ENCODE data around the gene MCOLN2. TPM values are rescaled to one million over a fixed set of nuclear protein-coding genes. Genes with fewer than 3 reads are reported as not detected.

The MCOLN2 gene
- polyA plus RNA-seq, 1 of the 3 experiments (the other 2 are of a cell fraction): not detected

DNA sequence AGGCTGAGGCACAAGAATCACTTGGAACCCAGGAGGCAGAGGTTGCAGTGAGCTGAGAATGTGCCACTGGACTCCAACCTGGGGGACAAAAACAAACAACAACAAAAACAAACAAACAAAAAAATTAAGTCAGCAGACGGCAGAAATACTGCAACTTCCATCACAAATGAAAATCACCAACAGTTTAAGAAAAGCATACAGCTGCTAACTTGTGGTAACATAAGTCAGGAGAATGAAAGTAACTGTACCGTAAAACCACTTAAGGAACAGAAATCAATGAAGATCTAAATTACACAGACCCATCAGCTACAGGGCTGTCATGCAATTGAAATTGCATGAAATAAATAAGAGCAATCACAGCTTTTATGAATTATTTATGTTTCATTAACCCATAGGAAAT lies 25.0 kb downstream of the MCOLN2 start (continued):
- TF ChIP-seq GATA2 (CRISPR knock-in tag; IDR thresholded peaks at IDR 0.05): no peak

- Histone ChIP-seq H3K27ac (ENCODE audit: low read depth in 2 of 2, low read length in 1 of 2) (no peak overlapping the region), H3K27me3 (ENCODE audit: insufficient read depth) (0 out of 2 replicates have a peak, but pooled peaks cover 8% of the 10 kb centered on the region), H3F3A (replicated peaks; ENCODE audit: insufficient read depth) (no peaks in the 10 kb centered on the region), H3K79me2 (ENCODE audit: insufficient read depth) (no peaks in the 10 kb centered on the region), H3K9ac (no peak overlapping the region), H3K9me2 (no peaks in the 10 kb centered on the region), H3K4me3 (ENCODE audit: low read depth in 2 of 2, low read length in 1 of 2) (no peak overlapping the region), H2AFZ (ENCODE audit: low read depth) (no peak overlapping the region), H4K20me1 (ENCODE audit: insufficient read depth) (no peaks in the 10 kb centered on the region), H3K9me3 (no peaks in the 10 kb centered on the region), H3K4me1 (ENCODE audit: control insufficient read depth in 1 of 2, insufficient read depth in 2 of 2, low read depth in 1 of 2, low read length in 1 of 2) (no peaks in the 10 kb centered on the region), H3K36me3 (replicated peaks in 1 of 2; ENCODE audit: control insufficient read depth in 1 of 2, insufficient read depth in 2 of 2, low read length in 1 of 2) (no peaks in the 10 kb centered on the region), H3K4me2 (no peak overlapping the region)
- WGBS (ENCODE audit: low lambda C conversion rate): 49% methylated on average over 7 of the region's 7 CpGs
- DNase-seq: no peak
- CTCF ChIA-PET: no interaction called here
- POLR2A ChIA-PET: no interaction called here
- TF ChIP-seq FOSL2 (IDR thresholded peaks at IDR 0.05; ENCODE audit: borderline replicate concordance, low read depth): no peak
- no peak for TF ChIP-seq TAF1 (IDR thresholded peaks at IDR 0.05; ENCODE audit: borderline replicate concordance, low read depth, low read length)
- no peak for TF ChIP-seq MEF2A (IDR thresholded peaks at IDR 0.05; ENCODE audit: borderline replicate concordance, low read depth)
- TF ChIP-seq JUND (IDR thresholded peaks at IDR 0.05): no peak
- TF ChIP-seq, protein P1, sequence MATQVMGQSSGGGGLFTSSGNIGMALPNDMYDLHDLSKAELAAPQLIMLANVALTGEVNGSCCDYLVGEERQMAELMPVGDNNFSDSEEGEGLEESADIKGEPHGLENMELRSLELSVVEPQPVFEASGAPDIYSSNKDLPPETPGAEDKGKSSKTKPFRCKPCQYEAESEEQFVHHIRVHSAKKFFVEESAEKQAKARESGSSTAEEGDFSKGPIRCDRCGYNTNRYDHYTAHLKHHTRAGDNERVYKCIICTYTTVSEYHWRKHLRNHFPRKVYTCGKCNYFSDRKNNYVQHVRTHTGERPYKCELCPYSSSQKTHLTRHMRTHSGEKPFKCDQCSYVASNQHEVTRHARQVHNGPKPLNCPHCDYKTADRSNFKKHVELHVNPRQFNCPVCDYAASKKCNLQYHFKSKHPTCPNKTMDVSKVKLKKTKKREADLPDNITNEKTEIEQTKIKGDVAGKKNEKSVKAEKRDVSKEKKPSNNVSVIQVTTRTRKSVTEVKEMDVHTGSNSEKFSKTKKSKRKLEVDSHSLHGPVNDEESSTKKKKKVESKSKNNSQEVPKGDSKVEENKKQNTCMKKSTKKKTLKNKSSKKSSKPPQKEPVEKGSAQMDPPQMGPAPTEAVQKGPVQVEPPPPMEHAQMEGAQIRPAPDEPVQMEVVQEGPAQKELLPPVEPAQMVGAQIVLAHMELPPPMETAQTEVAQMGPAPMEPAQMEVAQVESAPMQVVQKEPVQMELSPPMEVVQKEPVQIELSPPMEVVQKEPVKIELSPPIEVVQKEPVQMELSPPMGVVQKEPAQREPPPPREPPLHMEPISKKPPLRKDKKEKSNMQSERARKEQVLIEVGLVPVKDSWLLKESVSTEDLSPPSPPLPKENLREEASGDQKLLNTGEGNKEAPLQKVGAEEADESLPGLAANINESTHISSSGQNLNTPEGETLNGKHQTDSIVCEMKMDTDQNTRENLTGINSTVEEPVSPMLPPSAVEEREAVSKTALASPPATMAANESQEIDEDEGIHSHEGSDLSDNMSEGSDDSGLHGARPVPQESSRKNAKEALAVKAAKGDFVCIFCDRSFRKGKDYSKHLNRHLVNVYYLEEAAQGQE (IDR thresholded peaks at IDR 0.05; ENCODE audit: low read depth, low read length): no peak
- TF ChIP-seq, protein P2, sequence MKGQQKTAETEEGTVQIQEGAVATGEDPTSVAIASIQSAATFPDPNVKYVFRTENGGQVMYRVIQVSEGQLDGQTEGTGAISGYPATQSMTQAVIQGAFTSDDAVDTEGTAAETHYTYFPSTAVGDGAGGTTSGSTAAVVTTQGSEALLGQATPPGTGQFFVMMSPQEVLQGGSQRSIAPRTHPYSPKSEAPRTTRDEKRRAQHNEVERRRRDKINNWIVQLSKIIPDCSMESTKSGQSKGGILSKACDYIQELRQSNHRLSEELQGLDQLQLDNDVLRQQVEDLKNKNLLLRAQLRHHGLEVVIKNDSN (IDR thresholded peaks at IDR 0.05; ENCODE audit: borderline replicate concordance, low read depth): no peak
- no peak for TF ChIP-seq SIN3A (IDR thresholded peaks at IDR 0.05; ENCODE audit: borderline replicate concordance, low read depth, low read length)
- TF ChIP-seq, protein P3, sequence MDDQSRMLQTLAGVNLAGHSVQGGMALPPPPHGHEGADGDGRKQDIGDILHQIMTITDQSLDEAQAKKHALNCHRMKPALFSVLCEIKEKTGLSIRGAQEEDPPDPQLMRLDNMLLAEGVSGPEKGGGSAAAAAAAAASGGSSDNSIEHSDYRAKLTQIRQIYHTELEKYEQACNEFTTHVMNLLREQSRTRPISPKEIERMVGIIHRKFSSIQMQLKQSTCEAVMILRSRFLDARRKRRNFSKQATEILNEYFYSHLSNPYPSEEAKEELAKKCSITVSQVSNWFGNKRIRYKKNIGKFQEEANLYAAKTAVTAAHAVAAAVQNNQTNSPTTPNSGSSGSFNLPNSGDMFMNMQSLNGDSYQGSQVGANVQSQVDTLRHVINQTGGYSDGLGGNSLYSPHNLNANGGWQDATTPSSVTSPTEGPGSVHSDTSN (IDR thresholded peaks at IDR 0.05): no peak
- TF ChIP-seq TEAD4 (IDR thresholded peaks at IDR 0.05; ENCODE audit: borderline replicate concordance, insufficient read depth): no peak
- no peak for TF ChIP-seq SMC3 (IDR thresholded peaks at IDR 0.05; ENCODE audit: low read depth, low read length)
- TF ChIP-seq ZBTB33 (IDR thresholded peaks at IDR 0.05; ENCODE audit: borderline replicate concordance, low read depth): no peak
These were observed 27.2 kb downstream of the MCOLN2 start for GRCh38 chr1:84969489-84970250.
